NCI-H2081 (cell line): ENCODE measurements around the gene CYP4X1.
"Not testable (repeated sequence)": the region's sequence is repeated elsewhere in the genome, so short reads cannot be mapped to it uniquely, and the experiment has no call there.

Source experiments
- DNase-seq, 2 experiments: peaks; one replicate each; lab custom pipeline; 2025; lab: John Stamatoyannopoulos, UW

The CYP4X1 gene

GRCh38 chr1:47069509-47069908 lies 46.0 kb downstream of the CYP4X1 start:
- not testable (repeated sequence) for DNase-seq

GRCh38 chr1:47089356-47089755 lies 65.9 kb downstream of the CYP4X1 start:
- peak; percentile 6 to 27 for DNase-seq

- DNase-seq, result not testable (repeated sequence)
Observed at GRCh38 chr1:47091476-47091875, 68.0 kb downstream of the CYP4X1 start.
